GM12878 (cell line): ENCODE results near the gene SPAG16. TPM values are rescaled to one million over a fixed set of nuclear protein-coding genes. Genes with fewer than 3 reads are reported as not detected.

Experiments
- ATAC-seq: fragments of 200-7000 bp; cut with Tn5 transposase; 3 replicates; pipeline ENCODE4 v1.9.1; 2020; ENCODE audit warnings: mild to moderate bottlenecking, moderate library complexity
- BruUV-seq: library from RNA; stranded (reverse); fragments of 400-500 nt; replicated peaks from 2 replicates; lab custom pipeline; 2021; lab: Mats Ljungman, UMichigan
- CTCF ChIA-PET: fragments of 300-600 bp; sonication (Branson Sonifier 250); formaldehyde crosslinking; extraction: SDS; loops from one replicate; lab custom pipeline; 2021; ENCODE audit warnings: inconsistent platforms; lab: Yijun Ruan, JAX
- POLR2A ChIA-PET: fragments of 350-600 bp; formaldehyde crosslinking; extraction: SDS; loops from one replicate; lab custom pipeline; 2021; ENCODE audit warnings: inconsistent platforms; lab: Charles Lee
- RAD21 ChIA-PET: fragments of 300-600 bp; sonication (Branson Sonifier 250); formaldehyde crosslinking; loops from one replicate; lab custom pipeline; 2023; ENCODE audit warnings: antibody characterized with exemption; ENCODE audit not compliant: unreplicated experiment; lab: Charles Lee
- SMC1A ChIA-PET: fragments of 300-600 bp; sonication (Branson Sonifier 250); formaldehyde crosslinking; loops from one replicate; lab custom pipeline; 2023; ENCODE audit not compliant: unreplicated experiment, uncharacterized antibody; lab: Charles Lee
- DNase-seq: peaks from one replicate; pipeline ENCODE4 v3.0.0-alpha.2; 2011; ENCODE audit warnings: low read depth, low spot score
- FAIRE-seq: peaks from 3 replicates; lab custom pipeline; 2011; peaks lifted over from hg19 to GRCh38; lab: Jason Lieb, UNC
- H2AFZ ChIP-seq: 2 replicates; pipeline ENCODE4 v1.6.0; 2011; ENCODE audit warnings: low read depth, low read length, control low read depth; ENCODE audit not compliant: control insufficient read depth
- H3K27ac ChIP-seq: 2 replicates; pipeline ENCODE4 v1.5.1; 2011; ENCODE audit warnings: control low read depth; ENCODE audit not compliant: control insufficient read depth, insufficient read depth
- H3K27me3 ChIP-seq, 2 experiments: replicated peaks in 1 of 2; 2 replicates each; pipeline versions ENCODE4 v1.6.0 to v1.6.1; 2011; ENCODE audit warnings: low read length in 1 of 2; ENCODE audit not compliant: control insufficient read depth in 2 of 2, insufficient read depth in 2 of 2
- H3K36me3 ChIP-seq, 2 experiments: 2 replicates each; pipeline ENCODE4 v1.5.1; 2011; ENCODE audit warnings: low read length in 1 of 2; ENCODE audit not compliant: control insufficient read depth in 2 of 2, insufficient read depth in 2 of 2
- H3K4me1 ChIP-seq: 2 replicates; pipeline ENCODE4 v1.6.1; 2011; ENCODE audit warnings: mild to moderate bottlenecking, low read length, moderate library complexity, mixed read lengths; ENCODE audit not compliant: control insufficient read depth, insufficient read depth
- H3K4me2 ChIP-seq: 2 replicates; pipeline ENCODE4 v1.6.0; 2011; ENCODE audit warnings: control low read depth; ENCODE audit not compliant: control insufficient read depth, insufficient read depth
- H3K4me3 ChIP-seq: fragments of 200-600 bp; sonication (generic); 2 replicates; pipeline ENCODE4 v1.5.1; 2016
- H3K79me2 ChIP-seq: 2 replicates; pipeline ENCODE4 v1.6.0; 2011; ENCODE audit warnings: low read length; ENCODE audit not compliant: control insufficient read depth, insufficient read depth
- H3K9ac ChIP-seq: 2 replicates; pipeline ENCODE4 v1.8.0; 2011; ENCODE audit warnings: low read length, control low read depth, mixed read lengths; ENCODE audit not compliant: control insufficient read depth, insufficient read depth
- H3K9me3 ChIP-seq: replicated peaks from 3 replicates; pipeline ENCODE4 v1.5.1; 2011; ENCODE audit warnings: mild to moderate bottlenecking, low read length; ENCODE audit not compliant: control insufficient read depth, insufficient read depth
- H4K20me1 ChIP-seq: 2 replicates; pipeline ENCODE4 v1.6.0; 2011; ENCODE audit not compliant: control insufficient read depth, insufficient read depth
- CHD4 ChIP-seq: fragments of 200-600 bp; sonication (generic); IDR thresholded peaks from 2 replicates; pipeline ENCODE4 v1.6.1; 2016; ENCODE audit warnings: mild to moderate bottlenecking
- FOXM1 ChIP-seq: IDR thresholded peaks from 2 replicates; pipeline ENCODE4 v1.6.1; 2012; ENCODE audit warnings: low read depth, mild to moderate bottlenecking, inconsistent platforms, low read length, moderate library complexity
- IKZF2 ChIP-seq, 2 experiments: fragments of 450-650 bp; IDR thresholded peaks; 2 replicates each; pipeline ENCODE4 v1.6.1; 2017; ENCODE audit warnings: mild to moderate bottlenecking in 2 of 2, moderate library complexity in 2 of 2
- KLF5 ChIP-seq: fragments of 450-650 bp; IDR thresholded peaks from 2 replicates; pipeline ENCODE4 v1.6.1; 2014; ENCODE audit warnings: mild to moderate bottlenecking; ENCODE audit not compliant: partially characterized antibody
- NFYB ChIP-seq: IDR thresholded peaks from 2 replicates; pipeline ENCODE4 v1.6.1; 2011; ENCODE audit warnings: low read depth, mild to moderate bottlenecking, low read length, improper control_type of control experiment, moderate library complexity; ENCODE audit not compliant: insufficient read depth
- PML ChIP-seq: IDR thresholded peaks from 2 replicates; pipeline ENCODE4 v1.6.1; 2012; ENCODE audit warnings: low read length, inconsistent platforms
- RELA ChIP-seq: fragments of 450-650 bp; IDR thresholded peaks from 2 replicates; pipeline ENCODE4 v1.8.0; 2014; ENCODE audit warnings: borderline replicate concordance; ENCODE audit not compliant: partially characterized antibody
- RELB ChIP-seq: fragments of 450-650 bp; IDR thresholded peaks from 2 replicates; pipeline ENCODE4 v1.6.1; 2017; ENCODE audit warnings: low read depth, mild to moderate bottlenecking, moderate library complexity
- SMAD5 ChIP-seq: IDR thresholded peaks from 2 replicates; pipeline ENCODE4 v1.6.1; 2016; ENCODE audit warnings: antibody characterized with exemption, low read depth
- SUPT20H ChIP-seq: IDR thresholded peaks from 2 replicates; pipeline ENCODE4 v1.6.1; 2011; ENCODE audit warnings: low read depth, mild to moderate bottlenecking, low read length, moderate library complexity, borderline replicate concordance; ENCODE audit not compliant: control insufficient read depth
- TAF1 ChIP-seq: IDR thresholded peaks from 2 replicates; pipeline ENCODE4 v1.6.1; 2011; ENCODE audit warnings: mild to moderate bottlenecking, low read depth, low read length, borderline replicate concordance
- ZBTB40 ChIP-seq: fragments of 450-650 bp; IDR thresholded peaks from 2 replicates; pipeline ENCODE4 v1.6.1; 2016; ENCODE audit warnings: mild to moderate bottlenecking, moderate library complexity, borderline replicate concordance
- ZNF217 ChIP-seq: fragments of 450-650 bp; IDR thresholded peaks from 2 replicates; pipeline ENCODE4 v1.6.1; 2017; ENCODE audit warnings: antibody characterized with exemption, mild to moderate bottlenecking
- in situ Hi-C: fragments of 300-500 bp; cut with MboI; formaldehyde crosslinking; loops from 9 replicates; pipeline ENCODE4 v1.14.3; 2018; ENCODE audit warnings: mixed read lengths
- intact Hi-C: fragments of 100-400 bp; cut with micrococcal nuclease; formaldehyde crosslinking; loops from one replicate; pipeline ENCODE4 v1.14.2; 2022; ENCODE audit not compliant: unreplicated experiment
- polyA plus RNA-seq, 11 experiments: library from polyadenylated mRNA; depleted of rRNA in 4 of 11; unstranded in 6 of 11; stranded (reverse) in 5 of 11; fragments of >200 nt; fragmentation: Nextera tagmentation in 4 of 11; fragmentation: Illumina TruSeq in 1 of 11; extraction: Ambion mirVana in 4 of 11; extraction: Trizol in 1 of 11; gene quantifications; 1 replicate in 1 of 11; 2 replicates in 10 of 11; pipeline versions ENCODE4 v1.2.1 to v1.2.3, GENCODE V29; 2011 to 2016; ENCODE audit warnings: inconsistent platforms in 2 of 11, missing spikeins in 2 of 11, low read depth in 1 of 11
- total RNA-seq, 4 experiments: library from RNA; depleted of rRNA in 3 of 4; stranded (reverse); fragments of >200 nt in 3 of 4; fragmentation: Illumina TruSeq in 1 of 4; extraction: Trizol in 1 of 4; gene quantifications; 2 replicates each; pipeline versions ENCODE4 v1.2.1 to v1.2.3, GENCODE V29; 2013 to 2021
- TF ChIP-seq, protein P1 (sequence below): IDR thresholded peaks from 2 replicates; pipeline ENCODE4 v1.6.1; 2012; ENCODE audit warnings: low read depth, low read length, improper control_type of control experiment
- TF ChIP-seq, protein P2 (sequence below): fragments of 450-650 bp; IDR thresholded peaks from 2 replicates; pipeline ENCODE4 v1.6.1; 2017; ENCODE audit warnings: mild to moderate bottlenecking

SPAG16 gene
- total and polyA plus RNA-seq, 10 of the 15 experiments (the other 5 are each of a cell fraction or from before 2014, with no cell fraction given): 6.0 to 25.0 (median 15.2) TPM

DNA sequence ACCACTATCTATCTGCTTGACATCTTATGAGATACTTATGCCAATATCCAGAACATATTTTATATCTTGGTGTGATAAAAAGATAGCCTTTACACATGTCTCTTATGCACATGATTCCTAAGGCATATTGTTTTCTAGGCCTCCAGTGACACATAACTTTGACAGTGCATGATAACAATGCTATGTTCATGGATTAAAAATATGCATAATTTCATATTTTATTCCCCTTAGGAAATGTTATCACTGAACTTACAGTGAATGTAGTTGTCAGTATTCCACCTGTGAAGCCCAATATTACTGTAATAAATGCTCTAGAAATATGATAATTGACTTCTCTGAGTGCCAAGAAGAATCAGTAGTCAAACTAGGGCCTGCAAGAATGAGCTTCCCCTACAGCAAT is 532.3 kb downstream of the SPAG16 start:
- H3K79me2 ChIP-seq: no peaks in the 10 kb centered on the region
- ChIA-PET CTCF (interaction anchor here (1.1 kb wide), 1 partner anchor 12 kb away, joined by 3 read pairs; no protein-coding TSS in a partner anchor), RAD21 (no interaction called here), POLR2A (no interaction called here), SMC1A (no interaction called here)
- H4K20me1 ChIP-seq: no peaks in the 10 kb centered on the region
- H3K36me3 ChIP-seq: no peaks in the 10 kb centered on the region
- intact Hi-C loops: no loop called here
- no peaks in the 10 kb centered on the region for H3K4me1 ChIP-seq
- H3K27me3 ChIP-seq: no peaks in the 10 kb centered on the region
- in situ Hi-C loops: no loop called here
- BruUV-seq: no TSS peak
- ATAC-seq (no peak), DNase-seq (no peak), FAIRE-seq (no peak)
- no peak overlapping the region for H2AFZ ChIP-seq
- no peaks in the 10 kb centered on the region for H3K9me3 ChIP-seq
- H3K4me3 ChIP-seq: no peak overlapping the region
- no peak overlapping the region for H3K9ac ChIP-seq
- H3K27ac ChIP-seq: no peak overlapping the region
- no peak overlapping the region for H3K4me2 ChIP-seq
- TF ChIP-seq SMAD5 (no peak), FOXM1 (no peak), IKZF2 (IDR thresholded peaks at IDR 0.05) (no peak), NFYB (no peak), KLF5 (no peak), RELA (no peak), PML (no peak), TAF1 (no peak), RELB (no peak), ZNF217 (no peak), ZBTB40 (no peak), SUPT20H (no peak), CHD4 (no peak)
- TF ChIP-seq, protein P1, sequence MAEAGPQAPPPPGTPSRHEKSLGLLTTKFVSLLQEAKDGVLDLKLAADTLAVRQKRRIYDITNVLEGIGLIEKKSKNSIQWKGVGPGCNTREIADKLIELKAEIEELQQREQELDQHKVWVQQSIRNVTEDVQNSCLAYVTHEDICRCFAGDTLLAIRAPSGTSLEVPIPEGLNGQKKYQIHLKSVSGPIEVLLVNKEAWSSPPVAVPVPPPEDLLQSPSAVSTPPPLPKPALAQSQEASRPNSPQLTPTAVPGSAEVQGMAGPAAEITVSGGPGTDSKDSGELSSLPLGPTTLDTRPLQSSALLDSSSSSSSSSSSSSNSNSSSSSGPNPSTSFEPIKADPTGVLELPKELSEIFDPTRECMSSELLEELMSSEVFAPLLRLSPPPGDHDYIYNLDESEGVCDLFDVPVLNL: no peak
- TF ChIP-seq, protein P2, sequence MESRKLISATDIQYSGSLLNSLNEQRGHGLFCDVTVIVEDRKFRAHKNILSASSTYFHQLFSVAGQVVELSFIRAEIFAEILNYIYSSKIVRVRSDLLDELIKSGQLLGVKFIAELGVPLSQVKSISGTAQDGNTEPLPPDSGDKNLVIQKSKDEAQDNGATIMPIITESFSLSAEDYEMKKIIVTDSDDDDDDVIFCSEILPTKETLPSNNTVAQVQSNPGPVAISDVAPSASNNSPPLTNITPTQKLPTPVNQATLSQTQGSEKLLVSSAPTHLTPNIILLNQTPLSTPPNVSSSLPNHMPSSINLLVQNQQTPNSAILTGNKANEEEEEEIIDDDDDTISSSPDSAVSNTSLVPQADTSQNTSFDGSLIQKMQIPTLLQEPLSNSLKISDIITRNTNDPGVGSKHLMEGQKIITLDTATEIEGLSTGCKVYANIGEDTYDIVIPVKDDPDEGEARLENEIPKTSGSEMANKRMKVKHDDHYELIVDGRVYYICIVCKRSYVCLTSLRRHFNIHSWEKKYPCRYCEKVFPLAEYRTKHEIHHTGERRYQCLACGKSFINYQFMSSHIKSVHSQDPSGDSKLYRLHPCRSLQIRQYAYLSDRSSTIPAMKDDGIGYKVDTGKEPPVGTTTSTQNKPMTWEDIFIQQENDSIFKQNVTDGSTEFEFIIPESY: no peak
